HL-60 (cell line): ENCODE results near the gene SLC35F3.

Experiments used
- DNase-seq, 2 experiments: peaks; one replicate each; pipeline ENCODE4 v3.0.0-alpha.2; 2010 to 2020; ENCODE audit warnings: low read depth in 1 of 2, low spot score in 1 of 2
- H3K27ac ChIP-seq: fragments of 250-450 bp; sonication (Bioruptor Pico); replicated peaks from 2 replicates; pipeline ENCODE4 v1.5.1; 2020; ENCODE audit warnings: mild to moderate bottlenecking, moderate library complexity
- H3K27me3 ChIP-seq: fragments of 250-450 bp; sonication (Bioruptor Pico); 2 replicates; pipeline ENCODE4 v1.5.1; 2021; ENCODE audit warnings: mild to moderate bottlenecking, moderate library complexity; ENCODE audit not compliant: insufficient read depth, poor library complexity, severe bottlenecking
- H3K4me3 ChIP-seq: replicated peaks from 2 replicates; pipeline ENCODE4 v1.5.1; 2011; ENCODE audit warnings: mild to moderate bottlenecking, control low read depth, low read length; ENCODE audit not compliant: insufficient read depth
- CTCF ChIP-seq: IDR thresholded peaks from one replicate; pipeline ENCODE4 v1.5.1; 2011; ENCODE audit warnings: low read length, control low read depth, inconsistent platforms; ENCODE audit not compliant: insufficient read depth
- GABPA ChIP-seq: IDR thresholded peaks from 2 replicates; pipeline ENCODE4 v1.6.1; 2012; ENCODE audit warnings: low read depth
- POLR2AphosphoS5 ChIP-seq: IDR thresholded peaks from 2 replicates; pipeline ENCODE4 v1.6.1; 2012; ENCODE audit warnings: low read depth
- REST ChIP-seq: IDR thresholded peaks from 2 replicates; pipeline ENCODE4 v1.6.1; 2012; ENCODE audit warnings: low read depth; ENCODE audit not compliant: insufficient replicate concordance
- SPI1 ChIP-seq: IDR thresholded peaks from 2 replicates; pipeline ENCODE4 v1.6.1; 2012; ENCODE audit warnings: low read depth, mild to moderate bottlenecking, borderline replicate concordance

Gene SLC35F3

GRCh38 chr1:234315588-234315987 is 411.1 kb downstream of the SLC35F3 start:
- Histone ChIP-seq H3K27ac (no peak overlapping the region), H3K27me3 (peaks cover 10% of the 10 kb centered on the region), H3K4me3 (no peak overlapping the region)
- TF ChIP-seq CTCF, result no peak
- TF ChIP-seq GABPA, result no peak
- no peak for TF ChIP-seq REST
- no peak for DNase-seq

GRCh38 chr1:234316486-234316885 is 412.0 kb downstream of the SLC35F3 start:
- Histone ChIP-seq H3K4me3 (no peak overlapping the region), H3K27ac (no peak overlapping the region), H3K27me3 (peaks cover 12% of the 10 kb centered on the region)
- no peak for TF ChIP-seq REST
- no peak for TF ChIP-seq SPI1
- no peak for TF ChIP-seq CTCF
- no peak for TF ChIP-seq POLR2AphosphoS5
- no peak for TF ChIP-seq GABPA
- no peak for DNase-seq

GRCh38 chr1:234316937-234317336 is 412.5 kb downstream of the SLC35F3 start:
- H3K27me3 ChIP-seq, result peaks cover 12% of the 10 kb centered on the region
- H3K4me3 ChIP-seq, result no peak overlapping the region
- no peak for DNase-seq
- TF ChIP-seq GABPA (no peak), POLR2AphosphoS5 (no peak), SPI1 (no peak), REST (no peak), CTCF (no peak)
- H3K27ac ChIP-seq, result no peak overlapping the region
